Measurements from ENCODE around the gene PLEKHM2. TPM values are rescaled to one million over a fixed set of nuclear protein-coding genes. Genes with fewer than 3 reads are reported as not detected.

Gene PLEKHM2
- total and polyA plus RNA-seq, 4 donors, result 23.9 to 81.7 (median 74.5) TPM

- no peak overlapping the region for H3K4me3 ChIP-seq (ENCODE audit: low read length in 2 of 2)
- H3K27ac ChIP-seq (ENCODE audit: low read depth in 1 of 2, low read length in 2 of 2), result no peak overlapping the region
- H3K9me3 ChIP-seq (ENCODE audit: control insufficient read depth, low read length), result no peaks in the 10 kb centered on the region
- WGBS, 2 donors, result 90 to 91% methylated on average over 20 of the region's 20 CpGs
- no peaks in the 10 kb centered on the region for H3K4me1 ChIP-seq (ENCODE audit: control insufficient read depth in 1 of 2, insufficient read depth in 2 of 2, low read length in 2 of 2)
- peaks cover 0 to 6% of the 10 kb centered on the region in 2 donors for H3K36me3 ChIP-seq (ENCODE audit: control insufficient read depth in 1 of 2, insufficient read depth in 2 of 2, low read length in 1 of 2)
- ATAC-seq (ENCODE audit: low FRiP score) (no peak), DNase-seq (peak in 1 of 2 donors; percentile 71)
- no peaks in the 10 kb centered on the region for H3K27me3 ChIP-seq (ENCODE audit: control insufficient read depth in 1 of 2, insufficient read depth in 2 of 2, low read length in 1 of 2)
- intact Hi-C loops (cut with DNase I), result no loop called here
These were observed 39.6 kb downstream of the PLEKHM2 start for GRCh38 chr1:15723631-15724246.

DNA sequence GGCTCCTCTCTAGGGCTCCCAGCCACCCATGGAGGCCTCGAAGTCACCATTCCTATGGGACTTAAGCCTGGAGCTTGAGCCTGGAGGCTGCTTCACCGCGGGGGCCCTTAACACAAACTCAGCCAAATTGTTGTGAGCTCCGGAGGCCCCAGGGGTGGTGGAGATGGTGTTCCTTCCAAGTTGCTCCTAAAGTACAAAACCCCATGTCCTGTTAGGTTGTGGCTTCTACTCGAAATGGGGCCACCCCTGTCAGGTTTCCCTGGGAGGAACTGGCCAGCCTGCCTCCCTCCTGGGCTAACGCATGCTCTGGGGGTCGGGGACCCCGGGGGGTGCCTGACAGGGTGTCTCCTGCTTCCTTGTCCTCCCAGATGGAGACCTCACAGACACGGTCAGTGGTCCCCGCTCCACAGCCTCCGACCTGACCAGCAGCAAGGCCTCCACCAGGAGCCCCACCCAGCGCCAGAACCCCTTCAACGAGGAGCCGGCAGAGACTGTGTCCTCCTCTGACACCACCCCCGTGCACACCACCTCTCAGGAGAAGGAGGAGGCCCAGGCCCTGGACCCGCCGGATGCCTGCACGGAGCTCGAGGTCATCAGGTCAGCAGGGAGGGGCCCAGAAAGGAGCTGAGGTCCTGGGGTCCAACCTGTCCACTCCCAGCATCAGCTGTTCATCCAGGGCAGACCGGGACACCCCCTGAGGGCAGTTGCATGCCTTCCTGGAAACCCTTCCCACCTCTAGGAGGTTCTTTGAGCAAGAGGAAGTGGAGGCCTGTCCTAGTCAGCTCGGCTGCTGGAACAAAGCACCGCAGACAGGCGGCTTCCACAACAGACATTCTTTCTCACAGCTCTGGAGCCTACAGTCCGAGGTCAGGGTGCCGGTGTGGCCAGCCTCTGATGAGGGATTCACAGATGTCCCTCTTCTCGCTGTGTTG, 41.1 kb downstream of the PLEKHM2 start:
- no peak for ATAC-seq (ENCODE audit: low FRiP score)
- Histone ChIP-seq H3K4me1 (ENCODE audit: control insufficient read depth in 1 of 2, insufficient read depth in 2 of 2, low read length in 2 of 2) (no peaks in the 10 kb centered on the region), H3K4me3 (ENCODE audit: low read length in 2 of 2) (no peak overlapping the region), H3K36me3 (ENCODE audit: control insufficient read depth in 1 of 2, insufficient read depth in 2 of 2, low read length in 1 of 2) (peaks cover 0 to 6% of the 10 kb centered on the region in 2 donors), H3K9me3 (ENCODE audit: control insufficient read depth, low read length) (no peaks in the 10 kb centered on the region), H3K27ac (ENCODE audit: low read depth in 1 of 2, low read length in 2 of 2) (no peak overlapping the region), H3K27me3 (ENCODE audit: control insufficient read depth in 1 of 2, insufficient read depth in 2 of 2, low read length in 1 of 2) (no peaks in the 10 kb centered on the region)
- 69 to 73% methylated on average over 24 to 26 of the region's 26 CpGs for WGBS, 2 donors
- peak in 1 of 2 donors; percentile 69 for DNase-seq
- intact Hi-C loops (cut with DNase I), result no loop called here

GRCh38 chr1:15726508-15726907, 42.4 kb downstream of the PLEKHM2 start:
- Histone ChIP-seq H3K9me3 (ENCODE audit: control insufficient read depth, low read length) (no peaks in the 10 kb centered on the region), H3K27ac (ENCODE audit: low read depth in 1 of 2, low read length in 2 of 2) (no peak overlapping the region), H3K36me3 (ENCODE audit: control insufficient read depth in 1 of 2, insufficient read depth in 2 of 2, low read length in 1 of 2) (peaks cover 0 to 8% of the 10 kb centered on the region in 2 donors), H3K4me3 (ENCODE audit: low read length in 2 of 2) (no peak overlapping the region), H3K27me3 (ENCODE audit: control insufficient read depth in 1 of 2, insufficient read depth in 2 of 2, low read length in 1 of 2) (no peaks in the 10 kb centered on the region), H3K4me1 (ENCODE audit: control insufficient read depth in 1 of 2, insufficient read depth in 2 of 2, low read length in 2 of 2) (no peaks in the 10 kb centered on the region)
- no peak for DNase-seq
- ATAC-seq (ENCODE audit: low FRiP score), result no peak
- 82 to 84% methylated on average over 9 of the region's 9 CpGs for WGBS, 2 donors
- intact Hi-C loops (cut with DNase I), result no loop called here

DNA sequence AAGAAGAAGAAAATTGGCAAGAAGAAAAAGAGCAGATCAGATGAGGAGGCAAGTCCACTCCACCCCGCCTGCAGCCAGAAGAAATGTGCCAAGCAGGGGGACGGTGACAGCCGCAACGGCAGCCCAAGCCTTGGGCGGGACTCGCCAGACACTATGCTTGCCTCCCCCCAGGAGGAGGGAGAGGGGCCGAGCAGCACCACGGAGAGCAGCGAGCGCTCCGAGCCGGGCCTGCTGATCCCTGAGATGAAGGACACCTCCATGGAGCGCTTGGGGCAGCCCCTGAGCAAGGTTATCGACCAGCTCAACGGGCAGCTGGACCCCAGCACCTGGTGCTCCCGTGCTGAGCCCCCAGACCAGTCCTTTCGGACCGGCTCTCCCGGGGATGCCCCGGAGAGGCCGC, 42.9 kb downstream of the PLEKHM2 start:
- DNase-seq (no peak), ATAC-seq (ENCODE audit: low FRiP score) (no peak)
- Histone ChIP-seq H3K4me1 (ENCODE audit: control insufficient read depth in 1 of 2, insufficient read depth in 2 of 2, low read length in 2 of 2) (no peaks in the 10 kb centered on the region), H3K36me3 (ENCODE audit: control insufficient read depth in 1 of 2, insufficient read depth in 2 of 2, low read length in 1 of 2) (peaks cover 0 to 8% of the 10 kb centered on the region in 2 donors), H3K27me3 (ENCODE audit: control insufficient read depth in 1 of 2, insufficient read depth in 2 of 2, low read length in 1 of 2) (no peaks in the 10 kb centered on the region), H3K9me3 (ENCODE audit: control insufficient read depth, low read length) (no peaks in the 10 kb centered on the region), H3K27ac (ENCODE audit: low read depth in 1 of 2, low read length in 2 of 2) (no peak overlapping the region), H3K4me3 (ENCODE audit: low read length in 2 of 2) (no peak overlapping the region)
- WGBS, 2 donors, result 78 to 87% methylated on average over 15 to 21 of the region's 21 CpGs
- intact Hi-C loops (cut with DNase I), result no loop called here

DNA sequence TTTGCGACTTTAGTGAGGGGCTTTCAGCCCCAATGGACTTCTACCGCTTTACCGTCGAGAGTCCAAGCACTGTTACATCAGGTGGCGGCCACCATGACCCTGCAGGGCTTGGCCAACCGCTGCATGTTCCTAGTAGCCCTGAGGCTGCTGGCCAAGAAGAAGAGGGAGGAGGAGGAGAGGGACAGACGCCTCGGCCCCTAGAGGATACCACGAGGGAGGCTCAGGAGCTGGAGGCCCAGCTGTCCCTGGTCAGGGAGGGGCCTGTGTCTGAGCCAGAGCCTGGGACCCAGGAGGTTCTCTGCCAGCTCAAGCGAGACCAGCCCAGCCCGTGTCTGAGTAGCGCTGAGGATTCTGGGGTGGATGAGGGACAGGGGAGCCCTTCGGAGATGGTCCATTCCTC, 43.3 kb downstream of the PLEKHM2 start:
- no peaks in the 10 kb centered on the region for H3K9me3 ChIP-seq (ENCODE audit: control insufficient read depth, low read length)
- ATAC-seq (ENCODE audit: low FRiP score) (no peak), DNase-seq (no peak)
- peaks cover 0 to 8% of the 10 kb centered on the region in 2 donors for H3K36me3 ChIP-seq (ENCODE audit: control insufficient read depth in 1 of 2, insufficient read depth in 2 of 2, low read length in 1 of 2)
- H3K27me3 ChIP-seq (ENCODE audit: control insufficient read depth in 1 of 2, insufficient read depth in 2 of 2, low read length in 1 of 2), result no peaks in the 10 kb centered on the region
- no peak overlapping the region for H3K4me3 ChIP-seq (ENCODE audit: low read length in 2 of 2)
- H3K4me1 ChIP-seq (ENCODE audit: control insufficient read depth in 1 of 2, insufficient read depth in 2 of 2, low read length in 2 of 2), result no peaks in the 10 kb centered on the region
- 74 to 77% methylated on average over 13 of the region's 13 CpGs for whole genome bisulfite sequencing, 2 donors
- intact Hi-C loops (cut with DNase I), result no loop called here
- no peak overlapping the region for H3K27ac ChIP-seq (ENCODE audit: low read depth in 1 of 2, low read length in 2 of 2)

- DNase-seq (no peak), ATAC-seq (ENCODE audit: low FRiP score) (no peak)
- no peaks in the 10 kb centered on the region for H3K27me3 ChIP-seq (ENCODE audit: control insufficient read depth in 1 of 2, insufficient read depth in 2 of 2, low read length in 1 of 2)
- no peak overlapping the region for H3K27ac ChIP-seq (ENCODE audit: low read depth in 1 of 2, low read length in 2 of 2)
- H3K36me3 ChIP-seq (ENCODE audit: control insufficient read depth in 1 of 2, insufficient read depth in 2 of 2, low read length in 1 of 2), result peaks cover 0 to 8% of the 10 kb centered on the region in 2 donors
- H3K4me3 ChIP-seq (ENCODE audit: low read length in 2 of 2), result no peak overlapping the region
- H3K9me3 ChIP-seq (ENCODE audit: control insufficient read depth, low read length), result no peaks in the 10 kb centered on the region
- intact Hi-C loops (cut with DNase I), result no loop called here
- 90% methylated on average over 23 of the region's 23 CpGs for WGBS, 2 donors
- no peaks in the 10 kb centered on the region for H3K4me1 ChIP-seq (ENCODE audit: control insufficient read depth in 1 of 2, insufficient read depth in 2 of 2, low read length in 2 of 2)
These were observed 43.9 kb downstream of the PLEKHM2 start for GRCh38 chr1:15727866-15728534.

DNA sequence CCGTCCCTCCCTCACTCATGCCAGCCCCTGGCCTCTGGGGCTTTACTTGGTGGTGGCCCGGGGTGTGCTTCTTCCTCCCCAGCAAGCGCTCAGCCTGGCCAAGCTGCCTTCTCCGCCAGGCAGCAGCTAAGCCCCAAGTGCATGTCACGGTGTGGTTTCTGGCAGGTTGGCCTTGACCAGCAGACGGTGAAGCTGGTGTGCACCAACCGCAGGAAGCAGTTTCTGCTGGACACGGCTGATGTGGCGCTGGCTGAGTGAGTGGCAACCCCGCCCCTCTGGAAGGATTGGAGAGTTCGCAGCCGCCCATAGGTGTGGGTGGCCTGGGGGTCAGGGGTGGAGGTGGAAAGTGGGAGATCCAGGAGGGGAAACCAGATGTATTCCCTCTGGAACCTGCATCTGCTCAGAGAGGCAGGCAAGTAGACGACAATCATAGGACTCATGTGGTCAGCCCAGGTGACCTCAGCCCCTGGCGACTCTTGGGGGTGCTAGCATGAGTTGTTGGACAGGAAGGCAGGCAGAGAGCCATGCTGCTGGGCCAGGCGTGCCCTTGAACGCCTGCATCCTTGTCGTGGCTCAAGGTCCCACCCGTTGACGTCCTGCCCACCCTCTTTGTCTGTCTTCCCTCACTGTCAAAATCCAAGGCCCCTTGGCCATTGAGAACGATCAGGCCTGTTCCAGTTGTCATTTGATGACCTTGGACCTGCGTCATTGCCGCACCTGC, 45.0 kb downstream of the PLEKHM2 start:
- peaks cover 0 to 8% of the 10 kb centered on the region in 2 donors for H3K36me3 ChIP-seq (ENCODE audit: control insufficient read depth in 1 of 2, insufficient read depth in 2 of 2, low read length in 1 of 2)
- H3K27me3 ChIP-seq (ENCODE audit: control insufficient read depth in 1 of 2, insufficient read depth in 2 of 2, low read length in 1 of 2), result no peaks in the 10 kb centered on the region
- WGBS, 2 donors, result 82 to 86% methylated on average over 22 of the region's 22 CpGs

DNA sequence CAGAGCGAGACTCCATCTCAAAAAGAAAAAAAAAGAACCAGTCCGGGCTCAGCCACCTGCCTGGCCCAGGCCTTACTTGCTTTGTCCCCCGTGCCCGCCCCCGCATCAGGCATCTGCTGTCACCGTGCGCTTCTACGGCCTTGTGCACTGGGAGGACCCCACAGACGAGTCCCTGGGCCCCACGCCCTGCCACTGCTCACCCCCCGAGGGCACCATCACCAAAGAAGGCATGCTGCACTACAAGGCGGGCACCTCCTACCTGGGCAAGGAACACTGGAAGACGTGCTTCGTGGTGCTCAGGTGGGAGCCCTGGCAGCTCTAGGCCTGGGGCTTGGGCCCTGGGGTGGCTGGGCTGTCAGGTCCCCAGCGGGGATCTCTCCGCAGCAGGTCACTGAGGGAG, 46.3 kb downstream of the PLEKHM2 start:
- 90 to 92% methylated on average over 16 of the region's 16 CpGs for WGBS, 2 donors

More for the DNA sequence above, 45.0 kb downstream of the PLEKHM2 start:
- DNase-seq, result no peak
- Histone ChIP-seq H3K27ac (ENCODE audit: low read depth in 1 of 2, low read length in 2 of 2) (no peak overlapping the region), H3K4me1 (ENCODE audit: control insufficient read depth in 1 of 2, insufficient read depth in 2 of 2, low read length in 2 of 2) (no peaks in the 10 kb centered on the region), H3K9me3 (ENCODE audit: control insufficient read depth, low read length) (no peaks in the 10 kb centered on the region), H3K4me3 (ENCODE audit: low read length in 2 of 2) (no peak overlapping the region)
- no peak for ATAC-seq (ENCODE audit: low FRiP score)
- intact Hi-C loops (cut with DNase I), result no loop called here

More for the DNA sequence above, 46.3 kb downstream of the PLEKHM2 start:
- Histone ChIP-seq H3K4me1 (ENCODE audit: control insufficient read depth in 1 of 2, insufficient read depth in 2 of 2, low read length in 2 of 2) (no peaks in the 10 kb centered on the region), H3K9me3 (ENCODE audit: control insufficient read depth, low read length) (no peaks in the 10 kb centered on the region), H3K36me3 (ENCODE audit: control insufficient read depth in 1 of 2, insufficient read depth in 2 of 2, low read length in 1 of 2) (peaks cover 0 to 8% of the 10 kb centered on the region in 2 donors), H3K27ac (ENCODE audit: low read depth in 1 of 2, low read length in 2 of 2) (no peak overlapping the region), H3K4me3 (ENCODE audit: low read length in 2 of 2) (no peak overlapping the region), H3K27me3 (ENCODE audit: control insufficient read depth in 1 of 2, insufficient read depth in 2 of 2, low read length in 1 of 2) (no peaks in the 10 kb centered on the region)
- no peak for DNase-seq
- ATAC-seq (ENCODE audit: low FRiP score), result no peak
- intact Hi-C loops (cut with DNase I), result no loop called here

Measured in aorta (tissue), 5 donors.